ENCODE measurements around the gene RTKN2.
"Not testable (repeated sequence)": the region's sequence is repeated elsewhere in the genome, so short reads cannot be mapped to it uniquely, and the experiment has no call there.

RTKN2 gene

GRCh38 chr10:62303922-62304321, 35.3 kb upstream of the RTKN2 start:
- no peak for TF ChIP-seq CTCF (IDR thresholded peaks at IDR 0.05; ENCODE audit: low read depth, low read length)
- no peak overlapping the region for H3K4me3 ChIP-seq (ENCODE audit: low read depth, low read length)

GRCh38 chr10:62302760-62303159, 34.1 kb upstream of the RTKN2 start:
- H3K4me3 ChIP-seq (ENCODE audit: low read depth, low read length), result no peak overlapping the region
- TF ChIP-seq CTCF (IDR thresholded peaks at IDR 0.05; ENCODE audit: low read depth, low read length), result no peak

- TF ChIP-seq CTCF (IDR thresholded peaks at IDR 0.05; ENCODE audit: low read depth, low read length), result no peak
- no peak overlapping the region for H3K4me3 ChIP-seq (ENCODE audit: low read depth, low read length)
These were observed 29.2 kb upstream of the RTKN2 start for GRCh38 chr10:62297857-62298256.

GRCh38 chr10:62284221-62284620, 15.6 kb upstream of the RTKN2 start:
- TF ChIP-seq CTCF (IDR thresholded peaks at IDR 0.05; ENCODE audit: low read depth, low read length), result no peak
- H3K4me3 ChIP-seq (ENCODE audit: low read depth, low read length), result no peak overlapping the region

- not testable (repeated sequence) for H3K4me3 ChIP-seq (ENCODE audit: low read depth, low read length)
These were observed 12.7 kb upstream of the RTKN2 start for GRCh38 chr10:62281348-62281747.

GRCh38 chr10:62280392-62280791, 11.7 kb upstream of the RTKN2 start:
- H3K4me3 ChIP-seq (ENCODE audit: low read depth, low read length), result not testable (repeated sequence)

GRCh38 chr10:62278441-62278910, 9.8 kb upstream of the RTKN2 start:
- H3K4me3 ChIP-seq (ENCODE audit: low read depth, low read length), result no peak overlapping the region
- no peak for TF ChIP-seq CTCF (IDR thresholded peaks at IDR 0.05; ENCODE audit: low read depth, low read length)

GRCh38 chr10:62277971-62278370, 9.3 kb upstream of the RTKN2 start:
- no peak overlapping the region for H3K4me3 ChIP-seq (ENCODE audit: low read depth, low read length)
- TF ChIP-seq CTCF (IDR thresholded peaks at IDR 0.05; ENCODE audit: low read depth, low read length), result no peak
